Measurements from ENCODE around the gene PAK2. TPM values are rescaled to one million over a fixed set of nuclear protein-coding genes. Genes with fewer than 3 reads are reported as not detected.

The PAK2 gene
- total and polyA plus RNA-seq, 9 of the 15 experiments (the other 6 are each of a cell fraction or from before 2014, with no cell fraction given): 13.2 to 72.4 (median 35.7) TPM

DNA sequence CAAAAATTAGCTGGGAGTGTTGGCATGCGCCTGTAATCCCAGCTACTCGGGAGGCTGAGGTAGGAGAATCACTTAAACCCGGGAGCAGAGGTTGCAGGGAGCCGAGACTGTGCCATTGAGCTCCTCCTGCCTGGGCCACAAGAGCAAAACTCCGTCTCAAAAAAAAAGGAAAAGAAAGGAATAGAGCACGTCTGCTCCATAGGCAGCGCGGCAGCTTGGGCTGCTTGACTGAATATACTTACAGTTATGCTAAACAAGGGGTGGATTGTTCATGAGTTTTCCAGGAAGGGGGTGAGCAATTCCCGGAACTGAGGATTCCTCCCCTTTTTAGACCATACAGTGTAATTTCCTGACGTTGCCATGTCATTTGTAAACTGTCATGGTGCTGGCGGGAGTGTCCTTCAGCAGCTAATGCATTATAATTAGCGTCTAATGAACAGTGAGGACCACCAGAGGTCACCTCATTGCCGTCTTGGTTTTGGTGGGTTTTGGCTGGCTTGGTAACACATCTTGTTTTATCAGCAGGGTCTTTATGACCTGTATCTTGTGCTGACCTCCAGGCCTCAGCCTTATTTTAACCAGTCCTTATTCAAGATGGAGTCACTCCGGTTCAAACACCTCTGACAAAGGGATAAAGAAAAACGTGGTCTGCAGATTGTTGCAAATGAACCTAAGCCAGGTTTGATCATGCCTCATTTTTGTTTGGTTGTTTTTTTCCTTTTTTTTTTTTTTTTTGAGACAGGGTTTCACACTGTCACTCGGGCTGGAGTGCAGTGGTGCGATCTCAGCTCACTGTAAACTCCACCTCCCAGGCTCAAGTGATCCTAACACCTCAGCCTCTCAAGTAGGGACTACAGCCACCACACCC, 103.1 kb downstream of the PAK2 start (continued):
- peak; percentile 98 for TF ChIP-seq RNF219 (CRISPR knock-in tag; IDR thresholded peaks at IDR 0.05)
- TF ChIP-seq PTRF (tag; IDR thresholded peaks at IDR 0.05): peak; percentile 100
- TF ChIP-seq NELFE (IDR thresholded peaks at IDR 0.05; ENCODE audit: insufficient read depth, insufficient read length): no peak
- no peak for TF ChIP-seq CBFB (CRISPR knock-in tag; IDR thresholded peaks at IDR 0.05)
- peak in 1 of 2 experiments; percentile 75; a peak in 2 of 4 replicates for TF ChIP-seq FOXA3 (CRISPR knock-in tag; conservative IDR thresholded peaks at IDR 0.05 in 1 of 2, IDR thresholded peaks at IDR 0.05 in 1 of 2)
- TF ChIP-seq HMG20A (CRISPR knock-in tag; conservative IDR thresholded peaks at IDR 0.05): peak; percentile 98
- peak; percentile 53 for TF ChIP-seq TBP (optimal IDR thresholded peaks at IDR 0.05; ENCODE audit: low read depth, low read length)
- TF ChIP-seq POLR2B (IDR thresholded peaks at IDR 0.05; ENCODE audit: low read depth, partially characterized antibody): peak; percentile 93
- TF ChIP-seq, protein P1, sequence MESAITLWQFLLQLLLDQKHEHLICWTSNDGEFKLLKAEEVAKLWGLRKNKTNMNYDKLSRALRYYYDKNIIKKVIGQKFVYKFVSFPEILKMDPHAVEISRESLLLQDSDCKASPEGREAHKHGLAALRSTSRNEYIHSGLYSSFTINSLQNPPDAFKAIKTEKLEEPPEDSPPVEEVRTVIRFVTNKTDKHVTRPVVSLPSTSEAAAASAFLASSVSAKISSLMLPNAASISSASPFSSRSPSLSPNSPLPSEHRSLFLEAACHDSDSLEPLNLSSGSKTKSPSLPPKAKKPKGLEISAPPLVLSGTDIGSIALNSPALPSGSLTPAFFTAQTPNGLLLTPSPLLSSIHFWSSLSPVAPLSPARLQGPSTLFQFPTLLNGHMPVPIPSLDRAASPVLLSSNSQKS (CRISPR knock-in tag; IDR thresholded peaks at IDR 0.05): peak; percentile 99
- TF ChIP-seq TFAM (CRISPR knock-in tag; conservative IDR thresholded peaks at IDR 0.05): no peak
- TF ChIP-seq ESRRA (IDR thresholded peaks at IDR 0.05; ENCODE audit: borderline replicate concordance, low read depth): 0 out of 2 replicates have a peak, but pooled peaks have one; percentile 56
- no peak for TF ChIP-seq RERE (CRISPR knock-in tag; IDR thresholded peaks at IDR 0.05; ENCODE audit: borderline replicate concordance)
- TF ChIP-seq, protein P2, sequence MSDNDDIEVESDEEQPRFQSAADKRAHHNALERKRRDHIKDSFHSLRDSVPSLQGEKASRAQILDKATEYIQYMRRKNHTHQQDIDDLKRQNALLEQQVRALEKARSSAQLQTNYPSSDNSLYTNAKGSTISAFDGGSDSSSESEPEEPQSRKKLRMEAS (CRISPR knock-in tag; IDR thresholded peaks at IDR 0.05): no peak
- TF ChIP-seq, protein P3, sequence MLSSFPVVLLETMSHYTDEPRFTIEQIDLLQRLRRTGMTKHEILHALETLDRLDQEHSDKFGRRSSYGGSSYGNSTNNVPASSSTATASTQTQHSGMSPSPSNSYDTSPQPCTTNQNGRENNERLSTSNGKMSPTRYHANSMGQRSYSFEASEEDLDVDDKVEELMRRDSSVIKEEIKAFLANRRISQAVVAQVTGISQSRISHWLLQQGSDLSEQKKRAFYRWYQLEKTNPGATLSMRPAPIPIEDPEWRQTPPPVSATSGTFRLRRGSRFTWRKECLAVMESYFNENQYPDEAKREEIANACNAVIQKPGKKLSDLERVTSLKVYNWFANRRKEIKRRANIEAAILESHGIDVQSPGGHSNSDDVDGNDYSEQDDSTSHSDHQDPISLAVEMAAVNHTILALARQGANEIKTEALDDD (IDR thresholded peaks at IDR 0.05): peak; percentile 35; the same call in 1 of the 2 replicates
- TF ChIP-seq DMBX1 (CRISPR knock-in tag; IDR thresholded peaks at IDR 0.05; ENCODE audit: borderline replicate concordance): peak; percentile 100
- peak; percentile 43 to 100; a peak in 3 of 4 replicates for TF ChIP-seq TEAD1 (CRISPR knock-in tag; IDR thresholded peaks at IDR 0.05)
